RKO (cell line): ENCODE data around the gene ITPA.
"Not testable (repeated sequence)": the region's sequence is repeated elsewhere in the genome, so short reads cannot be mapped to it uniquely, and the experiment has no call there.

Source experiments
- DNase-seq: peaks from one replicate; pipeline ENCODE4 v3.0.0-alpha.2; 2016; ENCODE audit warnings: low spot score

Gene ITPA

DNA sequence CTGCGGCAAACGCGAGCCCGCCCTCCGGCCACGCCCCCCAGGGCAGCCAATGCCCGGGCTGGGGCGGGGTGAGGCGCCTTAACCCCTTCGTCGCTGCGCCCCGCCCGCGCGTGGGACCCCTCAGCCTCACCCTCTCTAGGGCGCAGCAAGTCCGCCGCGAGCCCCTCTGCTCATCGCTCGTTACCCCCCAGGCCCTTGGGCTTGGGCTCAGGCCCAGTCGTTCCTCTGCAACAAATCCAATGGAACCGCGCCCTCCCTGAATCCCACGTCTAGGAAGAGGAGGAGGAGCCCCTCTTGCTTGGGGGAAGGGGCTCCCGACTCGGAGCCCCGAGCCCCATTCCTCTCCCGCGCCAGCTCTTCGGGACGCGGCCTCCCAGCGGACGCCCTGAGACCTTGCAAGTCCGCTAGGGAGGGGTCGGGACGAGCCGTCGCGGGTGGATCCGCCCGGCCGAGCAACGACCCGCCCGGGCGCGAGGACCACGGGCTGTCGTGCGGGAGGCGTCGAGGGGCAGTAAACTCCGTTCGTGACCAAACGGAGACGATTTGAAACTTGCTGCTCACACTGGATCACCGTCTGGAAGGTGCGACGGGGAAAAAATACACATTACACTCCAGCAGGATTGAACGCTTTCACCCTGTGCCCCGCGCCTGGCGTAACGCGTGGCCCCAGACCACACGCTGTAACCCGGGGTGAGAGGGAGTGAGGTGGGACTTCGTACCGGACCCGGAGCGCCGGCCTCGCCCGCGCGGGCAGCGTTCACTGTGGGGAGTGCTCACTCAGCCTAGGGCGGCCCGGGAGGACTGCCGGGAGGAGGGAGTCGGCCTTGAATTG, 35.5 kb upstream of the ITPA start:
- DNase-seq: peak; percentile 91

DNA sequence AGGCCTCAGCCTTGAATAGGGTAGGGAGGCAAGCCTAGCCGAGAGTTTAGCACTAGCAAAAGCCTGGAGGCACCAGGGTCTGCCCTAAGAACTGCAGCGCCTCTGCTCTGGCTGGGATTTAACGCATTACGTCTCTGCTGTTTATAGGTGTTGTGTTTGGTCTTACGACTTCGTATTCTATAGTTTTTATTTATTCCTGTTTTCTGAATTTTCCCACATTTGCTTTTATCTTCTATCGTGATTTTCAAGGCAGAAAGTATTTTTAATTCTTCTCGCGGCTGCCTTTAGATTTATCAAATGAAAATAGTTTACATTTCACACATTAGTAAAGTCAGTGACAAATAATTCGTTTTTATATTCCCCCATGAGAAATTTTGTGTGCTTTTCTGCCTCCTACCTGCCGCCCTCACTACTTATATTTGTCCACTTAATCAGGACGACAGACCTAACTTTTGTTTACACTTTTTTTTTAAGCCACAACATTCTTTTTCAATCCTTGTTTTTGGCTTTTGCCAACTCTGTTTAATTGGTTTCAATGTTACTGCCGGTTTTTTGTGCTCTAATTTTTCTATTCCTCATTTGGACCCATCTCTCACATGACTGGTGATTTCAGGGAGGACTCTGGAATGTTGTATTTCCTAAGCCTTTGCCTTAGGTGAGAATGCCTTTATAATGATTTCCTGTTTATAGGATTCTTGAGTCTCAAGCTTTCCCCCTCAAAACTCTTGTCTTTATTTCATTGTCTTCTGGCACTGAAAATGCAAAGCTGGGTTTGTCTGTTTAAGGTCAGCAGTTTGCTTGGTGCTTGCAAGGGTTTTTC, 34.6 kb upstream of the ITPA start:
- peak; percentile 81 for DNase-seq

DNA sequence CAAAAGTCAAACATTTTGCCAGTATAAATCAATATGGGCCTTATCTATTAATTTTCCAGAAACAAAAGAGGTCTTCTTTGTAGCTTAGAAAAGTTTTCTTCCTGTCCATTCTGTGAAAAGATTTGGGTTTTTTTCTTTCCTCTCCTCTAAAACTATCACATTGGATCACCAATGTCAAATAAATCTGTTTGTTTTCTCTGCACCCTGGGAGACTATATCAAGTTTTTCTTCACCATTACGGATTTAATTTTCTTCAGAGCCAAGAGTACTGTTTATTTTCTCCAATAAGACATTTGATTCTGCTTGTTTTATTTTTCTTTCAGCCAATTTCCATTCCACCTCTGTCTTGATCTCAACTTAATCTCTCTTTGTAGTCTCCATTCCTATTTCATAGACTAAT, 34.0 kb upstream of the ITPA start:
- DNase-seq: no peak

DNA sequence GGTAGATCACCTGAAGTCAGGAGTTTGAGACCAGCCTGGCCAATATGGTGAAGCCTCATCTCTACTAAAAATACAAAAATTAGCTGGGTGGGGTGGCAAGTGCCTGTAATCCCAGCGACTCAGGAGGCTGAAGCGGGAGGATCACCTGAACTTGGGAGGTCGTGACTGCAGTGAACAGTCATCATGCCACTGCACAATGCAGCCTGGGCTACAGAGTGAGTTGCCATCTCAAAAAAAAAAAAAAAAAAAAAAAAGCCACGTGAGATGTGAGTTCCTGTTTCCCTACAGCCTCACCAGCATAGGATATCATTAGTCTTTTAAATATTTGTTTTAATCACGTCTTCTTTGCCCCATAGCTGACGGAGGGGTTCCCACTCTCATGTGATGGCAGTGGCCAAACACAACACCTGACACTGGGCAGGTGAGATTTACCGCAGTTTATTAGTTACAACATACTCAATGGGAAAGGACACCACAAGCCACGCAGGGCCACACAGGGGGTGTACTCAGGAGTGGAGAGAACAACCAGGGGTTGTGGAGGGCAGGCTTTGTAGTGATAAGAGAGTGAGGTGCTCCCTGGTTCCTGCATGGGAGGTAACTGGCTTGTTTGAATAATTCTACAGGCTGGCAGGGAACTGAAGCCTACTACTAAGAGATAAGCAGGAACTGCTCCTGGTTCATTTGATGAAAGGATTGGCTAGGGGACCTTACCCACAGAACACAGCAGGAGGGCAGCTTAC, 31.4 kb upstream of the ITPA start:
- no peak for DNase-seq

DNA sequence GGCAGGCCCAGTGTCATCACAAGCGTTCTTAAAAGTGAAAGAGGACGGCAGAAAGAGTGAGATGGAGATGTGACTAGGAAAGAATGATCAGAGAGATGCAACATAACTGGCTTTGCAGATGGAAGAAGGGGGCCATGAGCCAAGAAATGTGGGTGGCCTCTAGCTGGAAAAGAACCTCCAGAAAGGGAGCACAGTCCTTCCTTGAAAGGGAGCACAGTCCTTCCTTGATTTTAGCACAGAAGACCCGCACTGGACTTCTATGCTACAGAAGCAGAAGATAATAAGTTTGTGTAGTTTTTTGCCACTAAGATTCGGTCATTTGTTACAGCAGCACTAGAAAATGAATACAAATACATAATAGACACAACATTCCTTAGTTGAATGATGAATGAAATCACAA, 29.0 kb upstream of the ITPA start:
- DNase-seq: no peak

DNA sequence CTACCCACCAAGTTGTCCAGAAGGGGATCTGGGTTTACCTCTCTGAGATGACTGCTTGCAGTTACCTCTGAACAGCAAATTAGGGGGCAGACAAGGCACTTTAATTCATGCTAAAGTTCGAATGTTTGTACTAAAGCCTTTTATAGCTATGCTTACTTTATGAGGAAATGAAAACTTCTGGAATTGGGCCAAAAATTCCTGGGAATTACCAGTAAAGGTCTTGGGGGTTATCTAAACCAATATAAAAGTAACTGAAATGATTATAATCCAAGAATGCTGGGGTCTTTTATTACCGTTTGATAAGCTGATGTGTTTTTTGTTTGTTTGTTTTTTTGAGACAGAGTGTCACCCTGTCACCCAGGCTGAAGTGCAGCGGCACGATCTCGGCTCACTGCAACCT, 28.0 kb upstream of the ITPA start:
- DNase-seq: no peak

DNA sequence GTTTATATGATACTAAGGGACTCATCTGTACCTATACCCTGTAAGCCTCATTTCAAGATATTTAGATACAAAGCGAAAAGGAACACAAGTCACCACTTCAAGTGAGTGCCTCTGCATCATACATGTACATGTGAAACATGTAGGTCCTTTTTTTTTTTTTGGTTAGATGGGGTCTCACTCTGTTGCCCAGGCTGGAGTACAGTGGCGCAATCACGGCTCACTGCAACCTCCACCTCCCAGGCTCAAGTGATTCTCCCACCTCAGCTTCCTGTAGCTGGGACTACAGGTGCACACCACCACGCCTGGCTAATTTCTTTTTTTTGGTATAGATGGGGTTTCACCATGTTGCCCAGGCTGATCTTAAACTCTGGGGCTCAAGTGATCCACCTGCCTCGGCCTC, 26.9 kb upstream of the ITPA start:
- not testable (repeated sequence) for DNase-seq

DNA sequence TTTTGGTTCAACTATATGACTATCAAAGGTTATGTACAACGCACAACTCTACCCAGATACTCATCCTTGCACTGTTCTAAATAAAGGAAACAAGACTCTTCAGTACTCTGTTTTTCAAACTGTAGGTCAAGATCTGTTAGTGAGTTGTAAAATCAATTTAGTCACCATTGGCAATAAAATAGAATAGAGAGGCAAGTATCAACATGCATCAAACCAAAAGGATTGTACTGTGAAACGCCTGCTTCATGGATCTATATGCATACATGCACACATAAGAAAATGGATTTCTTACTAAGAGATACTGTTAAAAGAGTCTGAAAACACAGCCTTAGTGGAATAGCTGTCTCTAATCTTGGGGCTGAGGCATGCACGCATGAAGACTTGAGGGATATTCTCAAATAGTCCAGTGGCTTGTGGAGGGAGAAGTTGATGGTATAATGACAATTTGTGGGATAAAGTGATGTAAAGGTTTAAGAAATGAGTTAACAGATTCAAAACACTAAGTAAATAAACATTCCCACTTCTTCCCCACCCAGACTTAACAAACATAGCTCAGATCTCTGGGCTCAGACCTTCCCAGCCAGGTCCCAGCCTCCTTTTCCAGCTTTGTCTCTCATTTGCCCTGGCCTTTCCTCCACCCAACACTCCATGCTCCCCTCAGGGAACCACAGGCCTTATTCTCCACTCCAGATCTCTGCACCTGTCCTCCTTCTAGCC, 25.2 kb upstream of the ITPA start:
- DNase-seq: no peak

DNA sequence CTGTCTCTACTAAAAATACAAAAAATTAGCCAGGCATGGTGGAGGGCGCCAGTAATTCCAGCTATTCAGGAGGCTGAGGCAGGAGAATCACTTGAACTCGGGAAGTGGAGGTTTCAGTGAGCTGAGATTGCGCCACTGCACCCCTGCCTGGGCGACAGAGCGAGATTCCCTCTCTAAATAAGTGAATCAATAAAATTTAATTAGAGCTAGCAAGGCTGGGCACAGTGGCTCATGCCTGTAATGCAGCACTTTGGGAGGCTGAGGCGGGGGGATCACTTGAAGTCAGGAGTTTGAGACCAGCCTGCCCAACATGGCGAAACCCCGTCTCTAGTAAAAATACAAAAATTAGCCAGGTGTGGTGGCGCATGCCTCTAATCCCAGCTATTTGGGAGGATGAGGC, 21.4 kb upstream of the ITPA start:
- not testable (repeated sequence) for DNase-seq

DNA sequence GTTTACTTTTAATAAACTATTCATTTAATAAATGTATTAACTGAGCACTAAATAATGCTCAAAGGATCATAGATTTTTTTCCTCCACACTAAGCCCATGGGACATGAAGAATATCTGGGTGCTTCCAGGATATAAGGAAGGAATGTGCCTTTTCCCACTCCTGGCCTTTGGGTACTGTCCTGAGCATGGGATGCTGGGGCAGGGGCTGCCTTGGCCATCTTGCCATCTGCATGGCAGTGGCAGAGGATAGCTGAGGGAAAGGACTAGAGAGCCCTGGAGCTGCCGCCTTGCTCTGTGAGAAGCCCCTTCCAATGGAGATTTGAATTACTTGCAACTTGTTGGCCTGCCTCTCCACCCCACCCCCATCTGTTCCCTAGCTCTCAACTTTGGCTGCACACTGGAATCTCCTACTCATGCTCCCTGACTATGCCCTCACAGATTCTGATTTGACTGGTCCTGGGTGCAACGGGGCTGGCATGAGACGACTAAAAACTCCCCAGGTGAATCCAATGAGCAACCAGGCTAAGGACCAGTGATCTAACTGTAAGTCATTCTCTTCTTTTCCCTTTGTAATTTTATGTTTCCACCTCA, 20.4 kb upstream of the ITPA start:
- DNase-seq: peak; percentile 32

DNA sequence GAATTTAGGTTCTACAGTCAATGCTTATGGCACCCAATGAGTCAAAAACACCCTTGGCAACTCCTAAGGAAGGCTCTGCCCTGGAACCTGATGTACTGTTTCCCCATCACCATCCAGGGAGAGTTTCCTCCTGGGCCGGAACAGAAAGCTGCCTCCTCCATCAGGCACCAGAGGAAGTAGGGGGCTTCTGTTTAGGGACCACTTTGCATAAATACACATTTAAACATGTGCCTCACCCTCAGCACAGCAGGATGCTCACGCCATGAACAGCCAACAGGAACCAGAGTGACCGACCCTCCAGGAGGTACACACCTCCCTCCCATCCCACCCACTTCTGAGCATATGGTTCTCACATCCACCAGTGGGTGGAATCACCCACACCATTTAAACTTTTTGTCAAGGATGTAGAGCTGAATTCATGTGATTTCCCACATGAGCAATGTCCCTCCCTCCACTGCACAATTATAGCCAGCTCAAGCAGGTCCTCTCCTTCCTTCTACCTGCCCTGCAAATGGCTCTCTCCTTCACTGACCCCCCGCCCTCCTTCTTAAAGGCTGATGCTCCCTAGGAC, 19.7 kb upstream of the ITPA start:
- no peak for DNase-seq

DNA sequence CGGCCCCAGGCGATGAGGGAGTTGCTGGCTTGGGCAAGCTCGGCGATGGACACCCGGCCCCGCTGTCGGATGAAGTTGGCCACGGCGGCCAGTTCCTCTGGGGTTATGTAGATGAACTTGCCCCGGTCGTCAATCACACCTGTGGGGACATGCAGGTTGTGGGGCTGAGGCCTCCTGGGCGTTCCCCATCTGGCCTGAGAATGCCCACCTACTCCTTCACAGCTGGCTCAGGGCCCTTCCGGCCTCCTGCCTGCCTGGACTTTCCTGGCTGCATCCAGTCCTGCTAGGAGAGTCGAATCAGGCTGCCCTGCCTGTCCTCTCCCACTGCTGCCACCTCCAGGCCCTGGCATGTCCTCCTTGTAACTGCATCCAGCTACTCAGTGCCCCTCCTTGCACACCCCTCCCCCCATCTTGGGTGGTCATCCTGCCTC, 18.6 kb upstream of the ITPA start:
- DNase-seq: no peak

DNA sequence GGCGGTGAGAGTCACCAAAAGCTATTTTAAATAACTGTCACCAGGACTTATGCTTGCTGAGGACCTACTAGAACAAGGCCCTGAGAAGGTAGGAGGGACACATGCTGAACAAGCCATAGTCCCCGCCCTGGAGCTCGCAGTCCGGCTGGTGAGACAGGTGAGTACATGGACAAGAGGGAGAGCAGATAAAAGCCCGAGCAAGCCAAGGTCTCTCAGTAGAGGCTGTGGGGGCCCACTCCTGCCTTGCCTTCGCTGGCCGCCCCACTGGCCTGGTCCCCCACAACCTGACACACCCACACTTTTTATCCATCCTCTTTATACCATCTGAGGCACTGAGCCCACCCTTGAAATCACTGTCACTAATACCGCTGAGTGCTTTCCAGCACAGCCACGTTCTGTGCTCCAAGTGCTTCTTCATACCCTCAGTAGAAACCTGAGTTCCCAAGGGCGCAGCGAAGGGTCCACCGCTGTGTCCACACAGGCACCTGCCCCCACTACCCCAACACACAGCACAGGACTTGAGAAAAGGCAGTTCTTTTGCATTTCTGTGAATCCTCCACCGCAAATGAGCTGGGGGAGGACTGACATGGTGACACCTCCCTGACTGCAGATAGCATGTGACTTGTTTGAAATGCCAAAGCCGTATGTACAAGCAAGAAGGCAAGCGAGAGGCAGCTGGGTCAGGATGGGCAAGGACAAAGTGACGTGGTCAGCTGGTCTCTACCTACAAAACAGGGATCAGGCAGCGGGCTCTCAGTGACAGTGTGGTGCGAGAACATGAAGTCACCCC, 16.9 kb upstream of the ITPA start:
- no peak for DNase-seq

DNA sequence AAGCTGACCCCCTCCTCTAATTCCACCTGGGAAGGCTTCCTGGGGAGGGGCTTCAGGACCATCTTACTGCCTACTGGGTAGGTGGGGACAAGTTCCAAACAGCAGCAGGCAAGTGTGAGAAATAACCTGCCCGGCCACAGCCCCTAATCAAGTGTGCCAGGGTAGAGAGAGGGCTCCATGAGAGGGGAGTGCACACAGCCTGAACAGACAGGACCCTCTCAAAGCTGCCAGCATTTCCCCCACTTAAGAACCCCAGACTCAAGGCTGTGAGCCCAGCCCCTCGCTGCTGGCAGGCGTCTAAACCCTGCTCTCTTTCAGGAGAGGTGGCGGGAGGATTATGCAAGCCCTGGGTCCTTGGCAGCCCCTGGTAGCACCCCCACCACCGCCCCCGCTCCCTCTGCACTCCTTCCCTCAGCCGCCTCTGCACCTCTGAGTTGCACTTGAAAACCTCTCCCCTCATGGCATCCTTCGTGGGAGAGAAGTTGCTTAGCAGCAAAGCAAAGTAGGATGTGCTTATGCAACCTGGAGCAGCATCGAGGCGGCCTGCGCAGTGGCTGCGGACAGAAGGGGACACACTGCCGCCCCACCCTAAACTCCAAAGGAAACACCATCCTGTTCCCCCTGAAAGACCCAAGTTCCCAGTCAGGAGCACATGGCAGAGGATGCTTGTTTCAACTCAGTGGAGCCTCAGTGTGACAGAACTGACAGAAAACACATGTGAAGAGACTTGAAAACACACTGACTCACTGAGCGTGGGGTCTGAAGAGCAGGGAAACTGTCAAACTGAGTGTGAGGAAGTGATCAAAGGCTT, 15.3 kb upstream of the ITPA start:
- DNase-seq: no peak

DNA sequence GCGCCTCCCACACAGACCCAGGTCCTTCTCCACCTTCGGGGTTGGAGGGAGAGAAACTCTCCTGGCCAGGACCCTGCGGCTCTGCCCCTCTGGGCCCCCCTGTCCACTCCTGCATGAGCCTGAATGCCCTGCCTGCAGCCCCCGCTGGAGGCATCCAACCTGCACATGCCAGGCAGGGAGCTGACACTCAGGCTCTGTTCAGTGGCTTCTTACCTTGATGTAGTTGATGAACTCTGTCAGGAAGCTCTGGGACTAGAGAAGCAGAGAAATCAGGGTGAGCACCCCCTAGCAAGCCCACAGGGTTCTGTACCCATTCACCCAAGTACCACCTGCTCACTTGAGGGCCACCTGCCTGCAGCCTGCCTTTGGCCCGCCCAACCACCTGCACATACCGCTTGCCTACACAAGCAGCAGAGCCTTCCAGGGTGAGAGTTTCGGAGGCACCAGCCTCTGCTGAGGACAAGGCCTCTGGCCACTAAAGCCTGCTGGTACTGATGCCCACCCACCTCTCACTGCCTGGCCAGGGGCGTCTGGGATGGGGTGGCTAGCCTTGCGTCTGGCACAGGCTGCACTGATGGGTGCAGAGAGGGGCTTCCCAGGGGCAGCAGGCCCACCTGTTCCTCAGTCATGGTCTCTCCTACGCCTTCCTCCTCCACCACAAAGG, 14.5 kb upstream of the ITPA start:
- no peak for DNase-seq

DNA sequence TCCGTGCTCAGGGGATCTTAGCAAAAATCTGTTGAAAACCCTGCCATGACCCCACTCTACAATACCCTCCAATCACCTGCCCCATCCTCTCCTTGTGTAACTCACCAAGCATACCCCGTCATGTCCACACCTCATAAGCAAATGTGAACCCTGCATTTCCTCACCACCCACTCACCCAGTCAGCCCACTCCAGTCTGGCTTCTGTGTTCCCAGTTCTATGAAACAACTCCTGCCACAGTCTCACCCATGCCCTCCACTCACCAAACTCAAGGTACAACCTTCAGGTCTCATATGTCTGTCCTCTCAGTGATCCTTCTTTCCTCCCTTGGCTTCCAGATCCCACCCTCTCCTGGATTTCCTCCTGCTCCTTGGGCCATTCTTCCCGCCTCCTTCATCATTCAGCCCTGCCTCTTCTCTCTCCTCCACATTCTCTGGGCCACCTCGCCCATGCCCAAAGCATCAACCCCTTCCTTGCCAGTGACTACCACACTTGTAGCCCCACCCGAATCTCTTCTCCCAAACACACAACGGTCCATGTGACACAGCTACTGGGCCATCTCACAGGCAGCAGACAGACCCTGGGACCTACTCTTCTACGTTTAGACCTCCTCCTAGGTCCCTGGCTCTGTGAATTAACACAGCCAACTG, 13.6 kb upstream of the ITPA start:
- DNase-seq: no peak

DNA sequence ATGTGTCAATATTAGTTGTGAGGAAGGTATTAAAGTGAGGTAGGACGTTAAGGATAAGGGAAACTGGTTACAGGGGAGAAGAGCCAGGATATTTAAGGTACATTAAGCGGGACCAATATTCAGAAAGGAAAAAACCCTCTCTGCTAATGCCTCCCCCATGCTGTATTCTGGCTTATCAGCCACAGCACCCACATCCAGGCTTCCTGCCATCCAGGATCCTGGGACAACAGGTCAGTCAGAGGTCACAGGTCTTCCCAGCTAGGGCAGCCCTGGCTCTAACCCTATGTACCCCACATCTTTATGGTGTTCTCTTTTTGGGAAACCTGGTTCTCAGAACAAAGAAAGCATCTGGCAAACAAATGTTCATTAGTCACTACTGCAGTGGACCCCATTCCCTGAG, 10.1 kb upstream of the ITPA start:
- no peak for DNase-seq

DNA sequence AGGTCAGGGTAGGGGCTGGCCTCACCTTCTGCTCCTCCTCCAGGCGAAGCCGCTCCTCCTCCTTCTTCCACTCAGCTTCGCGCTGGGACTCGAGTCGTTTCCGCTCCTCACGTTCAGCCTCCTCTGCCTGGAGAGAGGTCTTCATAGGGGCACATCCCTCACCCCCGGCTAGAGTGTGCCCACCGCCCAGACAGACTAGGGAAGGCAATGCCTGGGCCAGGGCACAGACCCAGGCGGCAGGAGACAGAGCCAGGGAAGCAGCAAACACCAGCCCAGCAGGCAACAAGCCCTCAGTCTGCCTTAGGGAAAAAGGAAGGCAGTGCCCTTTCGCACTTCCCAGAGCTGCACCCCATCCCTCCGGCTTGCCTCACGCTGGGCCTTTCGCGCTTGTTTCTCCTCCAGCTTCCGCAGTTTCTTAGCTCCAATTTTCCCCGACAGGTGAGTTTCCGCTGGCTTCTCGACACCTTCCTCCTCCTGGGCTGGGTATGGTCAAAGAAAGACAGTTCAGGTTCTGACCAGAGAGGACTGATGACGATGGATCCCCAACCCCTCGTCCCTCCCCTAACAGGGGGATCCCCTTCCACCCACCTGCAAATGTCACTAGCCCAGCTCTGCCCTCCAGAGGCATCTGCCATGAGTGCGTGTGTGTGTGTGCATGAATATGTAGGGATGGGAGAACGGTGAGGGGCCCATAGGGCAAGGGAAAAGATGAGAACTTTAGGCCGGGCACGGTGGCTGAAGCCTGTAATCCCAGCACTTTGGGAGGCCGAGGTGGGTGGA, 9.1 kb upstream of the ITPA start:
- DNase-seq: no peak
